Cardiac muscle cell (in vitro differentiated cells and primary cell): ENCODE data around the gene DMRTA2. TPM values are rescaled to one million over a fixed set of nuclear protein-coding genes. Genes with fewer than 3 reads are reported as not detected.

Experiments
- DNase-seq, 2 donors: peaks; one replicate each; pipeline versions ENCODE4 v3.0.0 to v3.0.0-alpha.2; 2010 to 2017; ENCODE audit warnings: low read depth in 1 of 2, low spot score in 1 of 2
- H3K27ac ChIP-seq: fragments of 200-600 bp; sonication (generic); 2 replicates; pipeline ENCODE4 v1.5.1; 2016
- H3K27me3 ChIP-seq: fragments of 200-600 bp; sonication (generic); 2 replicates; pipeline ENCODE4 v1.6.0; 2016; ENCODE audit warnings: control low read depth
- H3K36me3 ChIP-seq: fragments of 200-600 bp; sonication (generic); 2 replicates; pipeline ENCODE4 v1.5.1; 2016; ENCODE audit warnings: control low read depth
- H3K4me1 ChIP-seq: fragments of 200-600 bp; sonication (generic); 2 replicates; pipeline ENCODE4 v1.8.1; 2017; ENCODE audit warnings: low read depth, mild to moderate bottlenecking, mixed run types
- H3K4me3 ChIP-seq: fragments of 200-600 bp; sonication (generic); 2 replicates; pipeline ENCODE4 v1.5.1; 2016; ENCODE audit warnings: mild to moderate bottlenecking
- H3K9me3 ChIP-seq: fragments of 200-600 bp; sonication (generic); 2 replicates; pipeline ENCODE4 v1.5.1; 2017; ENCODE audit warnings: low read depth, mild to moderate bottlenecking, control low read depth
- polyA plus RNA-seq: library from polyadenylated mRNA; unstranded; fragments of >200 nt; fragmentation: Nextera tagmentation; extraction: Ambion mirVana; gene quantifications from 2 replicates; pipeline ENCODE4 v1.2.1, GENCODE V29; 2016
- total RNA-seq: library from RNA; depleted of rRNA; stranded (reverse); fragments of >200 nt; gene quantifications from 2 replicates; pipeline ENCODE4 v1.2.3, GENCODE V29; 2016
- TF ChIP-seq, protein P1 (sequence below): IDR thresholded peaks from 2 replicates; pipeline ENCODE4 v1.5.1; 2012; ENCODE audit warnings: low read depth, mild to moderate bottlenecking, low read length

DMRTA2 gene
- total and polyA plus RNA-seq, 2 experiments from 2014 or later = 0.12 TPM; not detected in 1

DNA sequence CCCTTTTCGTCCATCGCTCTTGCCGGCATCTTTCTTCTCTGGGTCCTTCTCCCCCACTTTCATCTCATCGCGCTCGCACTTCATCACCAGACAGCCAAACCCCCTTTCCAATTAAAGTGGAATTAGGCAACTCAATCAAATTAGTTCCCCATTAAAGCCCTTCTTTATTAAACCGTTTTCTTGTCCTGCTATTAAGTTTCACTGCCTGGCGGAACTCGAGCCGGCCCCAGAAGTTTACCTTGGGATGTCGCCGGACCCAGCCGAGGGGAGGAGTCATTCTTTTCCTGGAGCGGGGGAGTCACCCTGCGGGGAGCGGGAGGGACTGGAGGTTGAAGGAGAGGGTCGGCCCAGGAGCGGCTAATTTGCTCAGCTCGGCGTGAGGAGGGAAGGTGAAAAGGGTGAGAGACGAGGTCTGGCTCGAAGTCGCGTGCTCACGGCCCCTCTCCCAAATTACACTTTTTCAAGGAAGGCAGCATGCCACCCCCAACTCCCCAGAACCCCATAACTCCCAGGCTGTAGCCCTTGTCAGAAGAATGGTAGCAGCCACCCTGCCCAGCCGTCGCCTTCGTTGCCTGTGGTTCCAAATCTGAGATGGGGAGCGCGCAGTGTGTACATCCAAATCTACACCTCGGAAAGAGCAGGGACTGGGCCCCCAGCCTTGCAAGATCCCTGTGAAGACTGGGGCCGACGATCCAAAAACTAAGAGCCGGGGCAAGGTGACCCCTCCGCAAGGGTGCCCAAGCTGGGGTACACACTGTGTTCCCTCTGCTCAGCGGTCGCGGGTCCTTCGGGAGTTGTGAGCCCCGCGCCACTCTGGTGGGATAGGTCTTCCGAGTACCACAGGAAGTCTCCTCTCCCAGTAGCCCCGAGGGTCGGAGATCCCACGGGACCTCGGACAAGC lies 6.4 kb downstream of the DMRTA2 start:
- H3K9me3 ChIP-seq = no peaks in the 10 kb centered on the region
- TF ChIP-seq, protein P1, sequence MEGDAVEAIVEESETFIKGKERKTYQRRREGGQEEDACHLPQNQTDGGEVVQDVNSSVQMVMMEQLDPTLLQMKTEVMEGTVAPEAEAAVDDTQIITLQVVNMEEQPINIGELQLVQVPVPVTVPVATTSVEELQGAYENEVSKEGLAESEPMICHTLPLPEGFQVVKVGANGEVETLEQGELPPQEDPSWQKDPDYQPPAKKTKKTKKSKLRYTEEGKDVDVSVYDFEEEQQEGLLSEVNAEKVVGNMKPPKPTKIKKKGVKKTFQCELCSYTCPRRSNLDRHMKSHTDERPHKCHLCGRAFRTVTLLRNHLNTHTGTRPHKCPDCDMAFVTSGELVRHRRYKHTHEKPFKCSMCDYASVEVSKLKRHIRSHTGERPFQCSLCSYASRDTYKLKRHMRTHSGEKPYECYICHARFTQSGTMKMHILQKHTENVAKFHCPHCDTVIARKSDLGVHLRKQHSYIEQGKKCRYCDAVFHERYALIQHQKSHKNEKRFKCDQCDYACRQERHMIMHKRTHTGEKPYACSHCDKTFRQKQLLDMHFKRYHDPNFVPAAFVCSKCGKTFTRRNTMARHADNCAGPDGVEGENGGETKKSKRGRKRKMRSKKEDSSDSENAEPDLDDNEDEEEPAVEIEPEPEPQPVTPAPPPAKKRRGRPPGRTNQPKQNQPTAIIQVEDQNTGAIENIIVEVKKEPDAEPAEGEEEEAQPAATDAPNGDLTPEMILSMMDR = no peak
- peaks cover 100% of the 10 kb centered on the region for H3K27me3 ChIP-seq
- no peaks in the 10 kb centered on the region for H3K4me1 ChIP-seq
- no peak overlapping the region for H3K27ac ChIP-seq
- H3K4me3 ChIP-seq = no peak overlapping the region
- DNase-seq = no peak
- H3K36me3 ChIP-seq = no peaks in the 10 kb centered on the region

DNA sequence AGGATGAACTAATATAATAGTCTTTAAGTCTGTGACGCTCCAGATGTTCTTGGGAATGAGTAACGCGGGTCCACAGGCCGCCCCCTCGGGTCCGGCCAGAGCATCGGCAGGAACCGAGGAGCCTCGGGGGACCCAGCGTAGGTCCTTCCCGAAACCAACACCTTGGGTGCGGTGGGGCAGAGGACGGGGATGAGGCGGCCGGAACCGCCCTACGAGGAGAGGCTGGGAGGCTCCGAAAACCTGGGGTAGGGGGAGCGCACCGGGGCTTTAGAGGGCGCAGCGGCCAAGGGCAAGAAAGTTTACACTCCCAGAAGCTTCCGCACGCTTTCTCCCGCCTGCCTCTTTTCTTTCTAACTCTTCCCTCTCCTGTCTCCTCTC lies 7.1 kb downstream of the DMRTA2 start:
- Histone ChIP-seq H3K36me3 (no peaks in the 10 kb centered on the region), H3K4me3 (no peak overlapping the region), H3K4me1 (no peaks in the 10 kb centered on the region), H3K27ac (no peak overlapping the region), H3K27me3 (peaks cover 100% of the 10 kb centered on the region), H3K9me3 (no peaks in the 10 kb centered on the region)
- no peak for DNase-seq
- TF ChIP-seq, protein P1 = no peak

DNA sequence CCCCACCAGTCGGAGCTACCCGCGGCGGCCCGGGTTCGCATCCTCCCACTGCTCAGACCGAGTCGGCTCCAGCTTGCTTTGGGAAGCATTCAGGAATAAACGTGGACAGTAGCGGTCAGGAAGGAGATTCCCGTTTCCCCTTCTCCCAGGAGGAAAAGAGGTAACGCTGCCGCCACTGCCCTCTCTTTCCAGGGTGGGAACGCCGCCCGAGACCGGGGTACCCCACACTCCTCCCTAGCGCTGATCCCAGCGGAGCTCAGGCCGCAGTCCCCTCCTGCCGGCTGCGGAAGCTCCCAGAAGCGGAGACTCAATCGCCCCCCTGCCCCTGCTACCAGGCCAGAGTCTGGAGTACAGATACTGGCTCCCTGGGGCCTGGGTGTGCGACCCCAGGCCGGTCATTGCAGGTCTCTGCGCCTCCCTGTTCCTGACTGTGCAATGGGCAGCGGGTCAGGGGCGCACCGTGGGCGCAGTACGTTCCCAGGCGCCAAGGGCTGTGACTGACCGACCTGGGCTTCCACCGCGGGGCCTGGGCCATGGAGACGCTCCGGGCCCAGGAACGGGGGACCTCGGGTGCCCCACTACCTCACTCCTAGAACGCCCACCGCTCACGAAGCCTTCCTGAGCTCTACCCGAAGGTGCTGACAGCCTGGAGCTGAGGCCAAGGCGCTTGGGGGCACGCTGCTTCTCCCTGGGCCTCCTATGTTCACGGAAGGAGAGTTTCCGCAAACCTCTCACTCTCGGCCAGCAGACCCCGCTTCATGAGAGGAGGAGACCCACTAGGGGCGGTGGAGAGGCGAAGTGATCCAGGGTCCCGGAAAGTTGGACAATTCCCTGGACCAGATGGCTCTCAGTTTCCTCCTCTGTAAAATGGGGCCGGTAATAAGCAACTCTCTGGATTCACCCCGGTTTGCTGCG lies 7.8 kb downstream of the DMRTA2 start:
- Histone ChIP-seq H3K27me3 (peaks cover 100% of the 10 kb centered on the region), H3K36me3 (no peaks in the 10 kb centered on the region), H3K4me1 (no peaks in the 10 kb centered on the region), H3K4me3 (no peak overlapping the region), H3K27ac (no peak overlapping the region), H3K9me3 (no peaks in the 10 kb centered on the region)
- TF ChIP-seq, protein P1 = no peak
- DNase-seq = no peak

DNA sequence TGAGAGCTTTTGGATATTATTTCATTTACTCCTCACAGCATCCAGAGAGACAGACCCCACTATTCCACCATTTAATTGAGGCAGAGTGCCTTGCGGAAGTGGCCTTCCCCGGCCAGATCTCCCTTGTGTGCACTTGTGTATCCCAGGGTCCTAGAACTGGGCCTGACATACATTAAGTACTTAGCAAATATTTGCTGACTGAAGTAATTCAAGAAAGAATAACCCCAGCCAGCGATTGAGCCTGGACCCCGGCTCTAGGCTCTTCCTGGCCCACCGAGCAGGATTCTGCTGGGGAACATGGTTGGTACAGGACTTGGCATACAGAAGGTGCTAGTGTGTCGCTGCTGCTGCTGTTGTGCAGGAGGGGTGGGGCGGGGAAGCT lies 8.4 kb downstream of the DMRTA2 start:
- Histone ChIP-seq H3K27ac (no peak overlapping the region), H3K9me3 (no peaks in the 10 kb centered on the region), H3K27me3 (peaks cover 100% of the 10 kb centered on the region), H3K36me3 (no peaks in the 10 kb centered on the region), H3K4me1 (no peaks in the 10 kb centered on the region), H3K4me3 (no peak overlapping the region)
- TF ChIP-seq, protein P1 = no peak
- no peak for DNase-seq

DNA sequence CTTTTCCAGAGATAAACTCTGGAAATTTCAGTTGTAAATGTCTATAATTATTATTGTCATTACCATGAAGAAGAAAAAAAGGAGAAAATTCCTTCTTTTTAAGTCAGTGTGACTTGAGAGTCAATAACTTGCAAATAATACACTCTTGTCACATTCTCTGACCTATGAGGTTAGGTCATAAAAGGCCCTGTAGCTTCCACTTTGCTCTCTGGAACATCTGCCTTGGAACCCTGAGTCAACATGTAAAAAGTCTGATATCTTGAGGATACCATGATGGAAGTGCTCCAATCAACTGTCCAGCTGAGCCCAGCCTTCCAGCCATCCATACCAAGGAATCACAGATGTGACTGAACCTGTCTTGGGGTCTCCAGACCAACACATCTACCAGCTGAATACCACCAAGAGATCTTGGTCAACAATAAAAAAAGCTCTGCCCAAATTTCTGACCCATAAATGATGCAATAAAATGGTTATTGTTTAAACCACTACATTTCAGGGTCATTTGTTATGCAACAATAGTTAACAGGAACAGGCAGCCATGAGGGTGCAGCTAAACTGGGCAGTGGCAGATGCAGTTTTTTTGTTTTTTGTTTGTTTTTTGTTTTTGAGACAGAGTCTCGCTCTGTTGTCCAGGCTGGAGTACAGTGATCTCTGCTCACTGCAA lies 10.3 kb downstream of the DMRTA2 start:
- Histone ChIP-seq H3K27me3 (peaks cover 95% of the 10 kb centered on the region), H3K4me3 (no peak overlapping the region), H3K36me3 (no peaks in the 10 kb centered on the region), H3K4me1 (no peaks in the 10 kb centered on the region), H3K27ac (no peak overlapping the region), H3K9me3 (no peaks in the 10 kb centered on the region)
- TF ChIP-seq, protein P1 = no peak
- no peak for DNase-seq
